K562 treated with DMSO at 1 percent for 48 hours (cell line): ENCODE measurements around the gene BRD3. TPM values are rescaled to one million over a fixed set of nuclear protein-coding genes. Genes with fewer than 3 reads are reported as not detected.

Experiments
- total RNA-seq: library from RNA; unstranded; fragments of 300-600 nt; gene quantifications from 2 replicates; pipeline ENCODE4 v1.2.3, GENCODE V29; 2022; ENCODE audit warnings: low replicate concordance; ENCODE audit errors: extremely low read depth

The BRD3 gene
- not detected in 2 replicates for total RNA-seq

DNA sequence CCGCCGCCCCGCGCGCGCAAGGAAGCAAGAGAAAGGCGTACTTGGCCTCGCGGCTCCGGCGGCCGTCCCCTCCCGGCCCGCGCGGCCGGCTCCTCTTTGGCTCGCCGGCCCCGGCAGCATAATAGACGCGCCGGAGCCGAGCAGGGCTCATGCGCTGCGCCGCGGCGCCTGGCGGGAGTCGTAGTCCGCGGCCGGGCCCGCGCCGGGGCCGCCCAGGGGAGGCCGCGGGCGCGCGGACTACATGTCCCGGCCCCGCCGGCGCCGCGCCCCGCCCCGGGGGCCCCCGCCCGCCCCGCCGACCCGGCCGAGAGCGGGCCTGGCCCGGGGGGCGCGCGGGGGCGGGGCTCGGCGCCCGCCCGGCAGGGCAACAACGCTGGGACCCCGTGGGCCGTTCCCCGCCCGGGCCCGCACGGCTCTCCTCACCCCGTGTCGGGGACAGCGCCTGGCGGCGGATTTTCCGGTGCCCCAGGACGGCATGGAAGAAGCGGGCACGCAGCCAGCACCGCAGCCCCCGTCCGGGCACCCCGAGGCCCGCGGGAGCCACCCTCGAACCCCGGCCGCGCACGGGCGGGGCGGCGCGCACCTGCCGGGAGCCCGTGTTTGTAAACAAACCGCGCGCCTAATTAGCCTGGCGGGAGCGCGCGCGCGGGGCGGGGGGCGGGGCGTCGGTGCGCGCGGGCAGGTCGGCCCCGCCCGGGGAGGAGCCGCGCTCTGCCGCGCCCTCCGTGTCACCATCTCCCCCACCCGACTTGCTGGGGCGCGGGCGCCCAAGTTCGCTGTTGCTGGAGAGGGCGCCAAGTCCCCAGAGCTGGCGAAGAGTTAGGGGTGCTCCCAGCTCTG lies at the start of gene BRD3:
TSS of gene BRD3 (minus strand) at position 123 of the 840 bp plus-strand sequence. CDS start 14,549 bp downstream, outside the sequence.

DNA sequence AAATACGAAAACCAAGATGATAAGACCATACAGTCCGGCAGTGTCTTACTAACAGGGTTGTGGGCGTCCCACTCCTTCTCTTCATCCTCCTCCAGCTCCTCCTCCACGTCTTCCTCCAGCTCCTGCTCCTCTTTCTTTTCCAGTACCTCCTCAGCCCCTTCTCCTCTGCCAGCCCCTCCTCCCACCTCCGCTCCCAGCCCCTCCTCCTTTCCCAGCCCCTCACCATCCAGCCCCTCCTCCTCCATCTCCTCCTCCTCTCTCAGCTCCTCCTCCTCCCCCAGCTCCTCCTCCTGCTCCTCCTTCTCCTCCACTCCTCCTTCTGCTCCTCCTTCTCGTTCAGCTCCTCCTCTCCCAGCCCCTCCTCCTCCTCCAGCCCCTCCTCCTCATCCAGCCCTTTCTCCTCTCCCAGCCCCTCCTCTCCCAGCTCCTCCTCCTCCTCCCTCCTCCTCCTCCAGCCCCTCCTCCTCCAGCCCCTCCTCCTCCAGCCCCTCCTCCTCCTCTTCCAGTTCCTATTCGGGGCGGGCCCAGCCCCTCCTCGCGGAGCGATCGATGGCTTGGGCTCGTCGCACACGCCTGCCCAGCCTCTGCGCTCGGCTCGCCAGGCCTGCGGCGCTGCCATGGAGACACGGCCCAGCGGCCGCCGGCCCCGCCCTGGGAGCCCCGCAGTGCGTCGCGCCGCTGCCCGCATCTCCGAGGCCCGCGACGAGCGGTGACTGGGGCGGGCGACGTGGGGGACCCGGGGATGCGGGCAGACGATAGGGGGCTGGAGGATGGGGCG lies 42.8 kb downstream of the BRD3 start, which contains the start of gene BRD3OS:
TSS of gene BRD3OS (plus strand) at position 654 of the 778 bp plus-strand sequence. CDS start 1,267 bp downstream, outside the sequence.

DNA sequence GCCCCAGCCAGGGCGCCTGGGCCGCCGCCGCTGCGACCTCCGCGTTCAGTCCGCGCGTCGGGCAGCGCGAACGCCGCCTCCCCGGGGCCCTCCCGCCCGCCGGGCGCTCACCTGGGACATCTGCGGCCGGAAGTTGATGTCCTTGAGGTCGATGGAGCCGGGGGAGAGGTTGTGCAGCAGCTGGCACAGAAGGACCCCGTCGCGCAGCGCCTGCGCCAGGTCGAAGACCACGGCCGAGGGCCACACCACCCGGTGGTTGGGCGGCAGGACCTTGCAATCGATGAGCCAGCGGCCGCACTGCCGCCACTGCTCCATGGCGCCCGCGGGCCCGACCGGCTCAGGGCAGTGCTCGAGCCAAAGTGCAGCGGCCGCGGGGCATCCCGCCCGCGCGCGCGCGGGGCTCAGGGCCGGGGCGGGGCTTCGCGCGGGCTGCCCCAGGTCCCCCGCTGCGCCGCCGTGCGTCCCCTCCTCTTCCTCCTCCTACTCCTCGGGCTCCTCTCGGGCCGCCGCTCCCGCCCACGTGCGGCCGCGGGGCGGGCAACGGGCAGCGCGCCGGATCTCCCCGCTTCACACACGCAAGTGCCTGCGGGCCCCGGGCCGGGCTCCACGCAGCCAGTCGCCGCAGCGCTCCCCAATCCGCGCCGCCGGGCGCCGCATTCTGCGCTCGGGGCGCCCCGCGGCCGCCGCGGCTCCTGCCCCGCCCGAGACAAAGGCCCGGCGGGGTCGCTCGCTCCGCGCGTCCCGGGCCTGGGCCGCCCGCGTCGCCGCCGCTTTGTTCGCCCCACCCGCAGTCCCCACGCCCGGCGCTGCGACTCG lies 75.7 kb downstream of the BRD3 start, which contains the start of gene VAV2:
TSS of gene VAV2 (minus strand) at position 361 of the 816 bp plus-strand sequence. CDS start at position 315, 46 bp downstream.

Other genes starting within 250 kb of the BRD3 start
- not detected in 2 replicates for gene VAV2, start 75.7 kb downstream of the BRD3 start, total RNA-seq
- gene BRD3OS, start 42.5 kb downstream of the BRD3 start, total RNA-seq, result not detected in 2 replicates
- gene WDR5, start 68.1 kb upstream of the BRD3 start, total RNA-seq, result not detected in 2 replicates
- gene RNU6ATAC, start 96.5 kb upstream of the BRD3 start, total RNA-seq, result not detected in 2 replicates